22Rv1 (cell line): ENCODE measurements around the gene IMP3.

Source experiments
- ZFX ChIP-seq: fragments of 450-650 bp; IDR thresholded peaks from 2 replicates; pipeline ENCODE4 v1.6.1; 2017; ENCODE audit warnings: antibody characterized with exemption, borderline replicate concordance
- TF ChIP-seq, protein P1 (sequence below): fragments of 450-650 bp; IDR thresholded peaks from 2 replicates; pipeline ENCODE4 v1.5.1; 2017; ENCODE audit warnings: mild to moderate bottlenecking

DNA sequence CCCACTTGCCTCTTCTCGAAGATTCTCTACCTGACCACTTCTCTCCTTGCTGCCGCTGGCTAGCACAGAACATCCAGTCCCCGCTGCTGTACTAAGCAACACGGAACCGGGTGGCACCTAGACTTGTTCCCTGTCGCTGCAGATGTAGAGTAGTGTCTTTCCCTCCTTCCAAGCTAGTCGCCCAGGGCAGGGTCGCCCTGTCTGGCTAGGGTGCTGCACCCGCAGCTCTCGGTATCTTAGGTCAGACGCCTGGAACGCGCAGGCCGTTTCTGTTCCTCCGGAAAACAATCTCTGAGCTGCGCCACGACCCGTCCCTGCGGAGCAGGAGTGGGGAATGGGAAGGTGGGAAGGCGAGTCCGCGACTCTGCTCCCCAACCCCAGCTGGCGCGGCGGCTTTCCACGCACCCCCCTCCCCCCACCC is 6.9 kb upstream of the IMP3 start:
- TF ChIP-seq, protein P1, sequence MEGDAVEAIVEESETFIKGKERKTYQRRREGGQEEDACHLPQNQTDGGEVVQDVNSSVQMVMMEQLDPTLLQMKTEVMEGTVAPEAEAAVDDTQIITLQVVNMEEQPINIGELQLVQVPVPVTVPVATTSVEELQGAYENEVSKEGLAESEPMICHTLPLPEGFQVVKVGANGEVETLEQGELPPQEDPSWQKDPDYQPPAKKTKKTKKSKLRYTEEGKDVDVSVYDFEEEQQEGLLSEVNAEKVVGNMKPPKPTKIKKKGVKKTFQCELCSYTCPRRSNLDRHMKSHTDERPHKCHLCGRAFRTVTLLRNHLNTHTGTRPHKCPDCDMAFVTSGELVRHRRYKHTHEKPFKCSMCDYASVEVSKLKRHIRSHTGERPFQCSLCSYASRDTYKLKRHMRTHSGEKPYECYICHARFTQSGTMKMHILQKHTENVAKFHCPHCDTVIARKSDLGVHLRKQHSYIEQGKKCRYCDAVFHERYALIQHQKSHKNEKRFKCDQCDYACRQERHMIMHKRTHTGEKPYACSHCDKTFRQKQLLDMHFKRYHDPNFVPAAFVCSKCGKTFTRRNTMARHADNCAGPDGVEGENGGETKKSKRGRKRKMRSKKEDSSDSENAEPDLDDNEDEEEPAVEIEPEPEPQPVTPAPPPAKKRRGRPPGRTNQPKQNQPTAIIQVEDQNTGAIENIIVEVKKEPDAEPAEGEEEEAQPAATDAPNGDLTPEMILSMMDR, result no peak
- no peak for TF ChIP-seq ZFX
